ENCODE results near the gene CAMLG.
"Not testable (repeated sequence)": the region's sequence is repeated elsewhere in the genome, so short reads cannot be mapped to it uniquely, and the experiment has no call there.

CAMLG gene

DNA sequence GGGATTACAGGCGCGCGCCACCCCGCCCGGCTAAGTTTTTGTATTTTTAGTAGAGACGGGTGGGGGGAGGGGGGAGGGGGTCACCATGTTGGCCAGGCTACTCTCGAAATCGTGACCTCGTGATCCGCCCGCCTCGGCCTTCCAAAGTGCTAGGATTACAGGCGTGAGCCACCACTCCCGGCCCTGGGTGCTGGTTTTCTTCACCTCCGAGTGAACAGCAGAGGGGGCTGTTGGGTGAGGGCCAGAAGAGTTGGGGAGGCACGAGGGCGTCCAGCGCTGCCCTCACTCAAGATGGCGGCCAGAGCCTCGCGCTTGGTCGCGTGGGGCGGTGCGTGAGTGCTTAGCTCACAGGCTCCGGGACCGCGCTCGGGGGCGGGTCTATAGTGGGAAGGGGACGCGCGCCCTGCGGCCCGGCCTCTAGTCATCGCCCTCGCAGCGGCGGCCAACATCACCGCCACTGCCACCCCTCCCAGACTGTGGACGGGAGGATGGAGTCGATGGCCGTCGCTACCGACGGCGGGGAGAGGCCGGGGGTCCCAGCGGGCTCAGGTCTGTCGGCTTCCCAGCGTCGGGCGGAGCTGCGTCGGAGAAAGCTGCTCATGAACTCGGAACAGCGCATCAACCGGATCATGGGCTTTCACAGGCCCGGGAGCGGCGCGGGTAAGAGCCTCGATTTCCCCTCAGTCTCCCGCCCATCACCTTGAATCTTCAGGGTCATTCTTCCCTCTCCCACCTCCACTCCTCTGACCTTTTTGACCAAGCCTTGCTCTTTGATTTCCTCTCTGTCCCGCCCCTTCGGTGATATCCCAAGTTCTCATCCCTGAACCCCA, at the start of gene CAMLG:
TSS of gene CAMLG (plus strand) at position 416 of the 830 bp plus-strand sequence. CDS start at position 489, 73 bp downstream.
- peak; percentile 99 for DNase-seq (ENCODE audit: low spot score)

DNA sequence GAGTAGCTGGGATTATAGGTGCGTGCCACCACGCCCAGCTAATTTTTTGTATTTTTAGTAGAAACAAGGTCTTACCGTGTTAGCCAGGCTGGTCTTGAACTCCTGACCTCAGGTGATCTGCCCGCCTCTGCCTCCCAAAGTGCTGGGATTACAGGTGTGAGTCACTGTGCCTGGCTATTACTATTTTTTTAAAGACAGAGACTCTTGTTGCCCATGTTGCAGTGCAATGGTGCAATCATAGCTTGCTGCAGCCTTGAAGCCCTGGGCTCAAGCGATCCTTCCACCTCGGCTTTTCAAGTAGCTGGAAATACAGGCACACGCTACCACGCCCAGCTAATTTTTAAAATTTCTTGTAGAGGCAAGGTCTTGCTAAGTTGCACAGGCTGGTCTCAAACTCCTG, 48.2 kb upstream of the CAMLG start:
- DNase-seq (ENCODE audit: low spot score), result not testable (repeated sequence)

- no peak for DNase-seq (ENCODE audit: low spot score)
Observed at GRCh38 chr5:134692722-134693121, 45.6 kb upstream of the CAMLG start.

- DNase-seq (ENCODE audit: low spot score), result no peak
Observed at GRCh38 chr5:134708301-134708700, 30.0 kb upstream of the CAMLG start.

DNA sequence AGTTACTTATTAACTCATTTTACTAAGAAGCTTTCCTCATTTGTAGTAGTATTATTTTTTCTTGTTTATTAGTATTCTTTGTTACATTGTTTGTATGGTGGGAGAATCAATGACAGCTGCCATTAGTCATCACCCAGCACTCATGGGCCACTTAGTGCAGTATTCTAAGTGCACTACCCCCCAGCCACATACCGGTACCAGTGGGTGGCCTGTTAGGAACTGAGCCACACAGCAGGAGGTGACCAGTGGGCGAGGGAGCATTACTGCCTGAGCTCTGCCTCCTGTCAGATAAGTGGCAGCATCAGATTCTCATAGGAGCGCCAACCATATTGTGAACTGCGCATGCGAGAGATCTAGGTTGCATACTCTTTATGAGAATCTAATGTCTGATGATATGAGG, 24.2 kb upstream of the CAMLG start:
- no peak for DNase-seq (ENCODE audit: low spot score)

DNA sequence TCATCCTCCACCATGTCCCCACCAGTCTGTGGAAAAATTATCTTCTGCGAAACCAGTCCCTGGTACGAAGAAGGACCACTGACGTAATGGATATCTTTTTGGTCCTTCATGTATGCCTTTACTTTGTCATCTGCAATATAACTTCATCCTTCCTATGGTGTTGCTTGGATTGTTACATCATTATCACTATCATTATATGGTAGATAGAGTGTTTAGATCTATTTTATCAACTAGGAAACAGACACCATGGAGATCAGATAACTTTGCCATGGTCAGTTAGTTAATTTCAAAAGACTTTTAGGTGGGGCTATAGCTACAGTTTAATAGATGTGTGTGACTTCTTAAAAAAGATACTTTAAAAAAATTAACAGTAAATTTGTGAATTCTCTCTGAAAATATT, 23.8 kb upstream of the CAMLG start:
- no peak for DNase-seq (ENCODE audit: low spot score)

DNA sequence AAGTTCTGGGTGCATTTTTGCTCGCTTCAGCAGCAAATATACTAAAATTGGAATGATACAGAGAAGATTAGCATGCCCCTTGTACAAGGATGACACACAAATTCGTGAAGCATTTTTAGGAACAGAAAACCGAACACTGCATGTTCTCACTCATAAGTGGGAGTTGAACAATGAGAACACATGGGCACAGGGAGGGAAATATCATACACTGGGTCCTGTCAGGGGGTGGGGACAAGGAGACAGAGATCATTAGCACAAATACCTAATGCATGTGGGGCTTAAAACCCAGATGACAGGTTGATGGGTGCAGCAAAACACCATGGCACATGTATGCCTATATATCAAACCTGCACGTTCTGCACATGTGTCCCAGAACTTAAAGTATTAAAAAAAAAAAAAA, 22.9 kb upstream of the CAMLG start:
- DNase-seq (ENCODE audit: low spot score), result not testable (repeated sequence)

GRCh38 chr5:134724872-134725271, 13.5 kb upstream of the CAMLG start:
- DNase-seq (ENCODE audit: low spot score), result no peak

DNA sequence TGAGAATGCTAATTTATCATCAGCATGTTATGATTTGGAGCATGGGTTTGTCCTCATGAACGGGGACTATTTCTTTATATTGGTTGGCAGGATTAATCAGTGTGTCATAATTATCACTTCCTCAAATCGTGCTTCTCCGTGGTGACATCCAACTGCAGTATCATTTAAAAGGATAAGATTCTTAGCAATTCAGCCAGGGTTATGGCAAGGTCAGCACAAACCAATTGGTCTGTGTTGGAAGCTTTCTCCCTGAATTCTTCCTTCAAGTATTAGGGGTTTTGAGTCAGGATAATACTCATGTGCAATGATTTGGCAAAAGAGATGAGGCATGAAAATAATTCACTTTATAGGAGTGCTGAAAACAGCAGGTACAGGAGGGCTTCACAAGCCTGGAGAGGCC, 5.5 kb upstream of the CAMLG start:
- DNase-seq (ENCODE audit: low spot score), result no peak

DNA sequence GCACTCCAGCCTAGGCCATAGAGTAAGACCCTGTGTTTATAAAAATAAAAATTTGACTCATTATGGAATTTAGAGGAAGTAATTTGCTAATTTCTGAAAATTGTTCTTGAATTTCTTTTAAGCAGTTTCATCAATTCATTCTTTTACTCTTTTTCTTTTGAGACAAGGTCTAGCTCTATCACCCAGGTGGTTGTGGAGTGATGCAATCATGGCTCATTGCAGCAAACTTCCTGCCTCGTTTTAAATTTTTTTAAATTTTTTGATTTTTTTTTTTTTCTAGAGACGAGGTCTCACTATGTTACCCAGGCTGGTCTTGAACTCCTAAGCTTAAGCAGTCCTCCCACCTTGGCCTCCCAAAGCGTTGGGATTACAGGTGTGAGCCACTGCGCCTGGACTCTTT, 3.1 kb upstream of the CAMLG start:
- no peak for DNase-seq (ENCODE audit: low spot score)

DNA sequence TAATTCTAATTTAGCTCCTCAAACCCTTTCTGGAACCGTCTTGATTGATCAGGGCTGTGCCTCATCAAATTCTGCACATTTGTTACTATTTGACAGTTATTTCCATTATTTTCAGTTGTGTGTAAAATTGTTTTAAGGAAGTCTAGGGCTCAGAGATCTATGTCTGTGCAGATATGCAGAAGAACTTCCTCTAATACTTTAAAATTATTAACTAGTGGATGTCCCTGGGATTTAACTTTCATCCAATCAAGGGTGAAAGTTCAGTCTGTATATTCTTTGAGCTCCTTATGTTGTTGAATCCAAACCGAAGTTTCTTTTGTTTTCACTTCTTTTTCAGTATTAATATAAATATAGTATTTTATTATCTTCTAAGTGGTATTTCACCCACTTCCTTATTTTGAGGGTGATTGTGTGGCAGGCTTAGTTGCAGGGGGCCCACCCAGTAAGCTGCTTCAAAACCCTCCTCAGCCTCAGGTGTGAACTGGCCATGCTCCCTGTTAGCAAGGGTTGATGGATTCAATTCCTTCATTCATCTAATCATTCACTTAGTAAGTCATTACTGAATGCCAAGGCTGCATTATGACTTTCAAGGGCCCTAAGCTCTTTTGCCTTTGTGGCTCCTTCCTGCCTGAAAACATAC, 2.1 kb upstream of the CAMLG start:
- no peak for DNase-seq (ENCODE audit: low spot score)

GRCh38 chr5:134738963-134739661, 764 bp downstream of the CAMLG start:
- DNase-seq (ENCODE audit: low spot score), result peak; percentile 32

DNA sequence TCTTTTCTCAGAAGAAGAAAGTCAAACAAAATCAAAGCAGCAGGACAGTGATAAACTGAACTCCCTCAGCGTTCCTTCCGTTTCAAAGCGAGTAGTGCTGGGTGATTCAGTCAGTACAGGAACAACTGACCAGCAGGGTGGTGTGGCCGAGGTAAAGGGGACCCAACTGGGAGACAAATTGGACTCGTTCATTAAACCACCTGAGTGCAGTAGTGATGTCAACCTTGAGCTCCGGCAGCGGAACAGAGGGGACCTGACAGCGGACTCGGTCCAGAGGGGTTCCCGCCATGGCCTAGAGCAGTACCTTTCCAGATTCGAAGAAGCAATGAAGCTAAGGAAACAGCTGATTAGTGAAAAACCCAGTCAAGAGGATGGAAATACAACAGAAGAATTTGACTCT, 2.7 kb downstream of the CAMLG start:
- DNase-seq (ENCODE audit: low spot score), result no peak

DNA sequence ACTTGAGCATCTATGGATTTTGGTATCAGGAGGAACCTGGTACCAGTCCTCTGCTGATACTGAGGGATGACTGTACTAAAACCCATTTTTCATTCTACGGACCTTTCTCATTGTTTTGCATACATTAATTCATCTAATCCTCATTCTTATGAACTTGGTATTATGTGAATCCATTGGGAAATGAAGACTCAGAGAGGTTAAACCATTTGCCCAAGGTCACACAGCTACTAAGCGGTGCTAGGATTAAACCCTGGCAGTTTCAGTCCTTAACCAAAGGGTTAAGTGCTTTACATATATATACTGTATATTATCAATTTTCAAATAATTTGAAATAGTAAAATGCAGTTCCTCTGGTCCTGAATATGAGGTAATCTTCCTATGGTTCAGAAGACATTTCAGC, 3.8 kb downstream of the CAMLG start:
- no peak for DNase-seq (ENCODE audit: low spot score)

DNA sequence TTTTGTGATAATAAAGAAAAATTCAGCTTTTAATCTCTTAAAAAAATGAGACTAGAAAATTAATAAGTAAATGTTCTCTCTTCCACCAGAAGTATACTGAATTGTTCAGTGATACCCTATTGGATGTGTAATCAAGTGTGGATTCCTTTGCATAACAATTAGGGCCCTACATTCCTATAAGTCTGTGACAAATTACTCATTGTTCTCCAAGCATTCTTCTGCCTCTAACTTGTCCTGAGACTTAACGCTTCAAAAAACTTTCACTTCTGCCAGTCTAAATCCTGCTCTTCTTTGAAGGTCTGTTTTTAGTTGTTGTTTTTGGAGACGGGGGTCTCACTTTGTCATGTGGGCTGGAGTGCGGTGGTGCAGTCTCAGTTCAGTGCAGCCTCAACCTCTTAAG, 11.1 kb downstream of the CAMLG start:
- no peak for DNase-seq (ENCODE audit: low spot score)

- DNase-seq (ENCODE audit: low spot score), result no peak
Observed at GRCh38 chr5:134758176-134758503, 19.8 kb downstream of the CAMLG start.

DNA sequence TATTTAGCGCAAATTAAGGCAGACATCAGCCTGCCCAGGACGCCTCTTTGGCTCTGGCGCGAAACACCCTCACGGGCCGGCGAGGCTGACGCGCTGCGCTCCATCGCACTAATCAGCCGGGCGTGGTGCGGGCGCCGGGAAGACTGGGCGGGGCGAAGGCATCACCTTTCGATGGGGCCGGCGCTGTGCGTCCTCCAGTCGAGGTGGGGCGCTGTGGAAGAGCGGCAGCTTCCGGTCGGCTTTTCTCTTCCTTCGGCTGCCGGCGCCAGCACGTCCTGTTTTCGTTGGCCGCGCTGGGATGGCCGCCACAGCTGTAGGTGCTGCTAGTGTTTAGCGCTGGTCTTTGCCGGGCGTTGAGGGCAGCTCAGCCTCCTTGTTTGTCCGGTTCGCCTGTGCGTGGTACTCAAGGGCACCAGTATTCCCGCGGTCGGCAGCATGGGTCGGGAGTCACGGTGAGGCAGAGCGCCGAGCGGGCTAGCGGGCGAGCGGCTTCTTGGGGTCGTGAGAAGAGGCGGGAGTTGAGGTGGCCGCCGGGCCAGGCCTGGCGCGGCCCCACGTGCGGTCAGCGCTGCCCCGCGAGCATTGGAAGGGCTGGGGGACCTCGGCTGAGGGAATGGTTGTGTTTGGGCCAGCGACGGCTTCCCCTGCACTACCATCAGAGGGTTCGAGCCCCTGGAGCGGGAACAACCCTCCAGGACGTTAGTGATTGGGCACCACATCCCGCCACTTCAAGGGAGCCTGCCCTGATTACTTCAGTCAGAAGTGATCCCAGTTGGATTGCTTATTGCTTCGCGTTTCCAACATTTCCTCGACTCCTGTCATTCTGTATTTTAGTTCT, 20.4 kb downstream of the CAMLG start, which contains the start of gene DDX46:
TSS of gene DDX46 (plus strand) at position 276 of the 838 bp plus-strand sequence. CDS start at position 436, 160 bp downstream.
- DNase-seq (ENCODE audit: low spot score), result peak; percentile 97

DNA sequence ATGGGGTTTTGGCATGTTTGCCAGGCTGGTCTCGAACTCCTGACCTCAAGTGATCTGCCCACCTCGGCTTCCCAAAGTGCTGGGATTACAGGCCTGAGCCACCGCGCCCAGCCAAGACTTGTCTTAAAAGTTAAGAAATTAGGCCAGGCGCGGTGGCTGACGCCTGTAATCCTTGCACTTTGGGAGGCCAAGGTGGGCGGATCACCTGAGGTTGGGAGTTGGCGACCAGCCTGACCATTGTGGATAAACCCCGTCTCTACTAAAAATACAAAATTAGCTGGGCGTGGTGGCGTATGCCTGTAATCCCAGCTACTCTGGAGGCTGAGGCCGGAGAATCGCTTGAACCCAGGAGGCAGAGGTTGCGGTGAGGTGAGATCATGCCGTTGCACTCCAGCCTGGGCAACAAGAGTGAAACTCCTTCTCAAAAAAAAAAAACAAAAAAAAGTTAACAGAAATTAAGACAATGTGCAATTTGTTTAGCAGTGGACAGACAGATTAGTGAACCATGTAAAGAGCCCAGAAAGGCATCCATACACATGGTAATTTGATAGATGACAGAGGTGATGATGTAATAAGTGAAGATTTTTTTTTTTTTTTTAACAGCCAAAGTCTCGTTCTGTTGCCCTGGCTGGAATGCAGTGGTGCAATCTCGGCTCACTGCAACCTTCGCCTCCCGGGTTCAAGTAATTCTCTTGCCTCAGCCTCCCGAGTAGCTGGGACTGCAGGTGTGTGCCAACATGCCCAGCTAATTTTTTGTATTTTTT, 29.4 kb downstream of the CAMLG start:
- not testable (repeated sequence) for DNase-seq (ENCODE audit: low spot score)

- DNase-seq (ENCODE audit: low spot score), result no peak
Observed at GRCh38 chr5:134769206-134769605, 30.9 kb downstream of the CAMLG start.

GRCh38 chr5:134772461-134773125, 34.2 kb downstream of the CAMLG start:
- no peak for DNase-seq (ENCODE audit: low spot score)

DNA sequence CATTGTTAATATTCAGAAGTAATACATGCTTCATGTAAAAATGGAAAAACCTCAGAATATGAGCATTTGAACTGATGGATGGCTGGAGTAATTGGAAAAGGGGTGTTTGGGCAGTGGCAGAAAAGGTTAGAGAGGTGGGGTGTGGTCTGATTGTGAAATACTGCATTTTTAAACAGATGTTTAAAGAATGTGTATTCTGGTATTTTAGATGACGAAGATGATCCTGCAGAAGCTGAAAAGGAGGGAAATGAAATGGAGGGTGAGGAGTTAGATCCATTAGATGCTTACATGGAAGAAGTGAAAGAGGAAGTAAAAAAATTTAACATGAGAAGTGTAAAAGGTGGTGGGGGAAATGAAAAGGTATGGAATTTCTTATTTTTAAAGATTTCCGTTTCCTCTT, 39.0 kb downstream of the CAMLG start:
- DNase-seq (ENCODE audit: low spot score), result no peak

Measured in activated CD4-positive, alpha-beta T cell treated with anti-CD3 and anti-CD28 coated beads, Interleukin-2, Interleukin-4, amounts not matched to agents 100 ng/mL and 50 ng/mL, durations not matched to agents 16 hours and 8 hours (primary cell).